ENCODE data around the gene CSNK1G3.

The CSNK1G3 gene

GRCh38 chr5:123527190-123527589, 15.2 kb downstream of the CSNK1G3 start:
- TF ChIP-seq, protein P1, sequence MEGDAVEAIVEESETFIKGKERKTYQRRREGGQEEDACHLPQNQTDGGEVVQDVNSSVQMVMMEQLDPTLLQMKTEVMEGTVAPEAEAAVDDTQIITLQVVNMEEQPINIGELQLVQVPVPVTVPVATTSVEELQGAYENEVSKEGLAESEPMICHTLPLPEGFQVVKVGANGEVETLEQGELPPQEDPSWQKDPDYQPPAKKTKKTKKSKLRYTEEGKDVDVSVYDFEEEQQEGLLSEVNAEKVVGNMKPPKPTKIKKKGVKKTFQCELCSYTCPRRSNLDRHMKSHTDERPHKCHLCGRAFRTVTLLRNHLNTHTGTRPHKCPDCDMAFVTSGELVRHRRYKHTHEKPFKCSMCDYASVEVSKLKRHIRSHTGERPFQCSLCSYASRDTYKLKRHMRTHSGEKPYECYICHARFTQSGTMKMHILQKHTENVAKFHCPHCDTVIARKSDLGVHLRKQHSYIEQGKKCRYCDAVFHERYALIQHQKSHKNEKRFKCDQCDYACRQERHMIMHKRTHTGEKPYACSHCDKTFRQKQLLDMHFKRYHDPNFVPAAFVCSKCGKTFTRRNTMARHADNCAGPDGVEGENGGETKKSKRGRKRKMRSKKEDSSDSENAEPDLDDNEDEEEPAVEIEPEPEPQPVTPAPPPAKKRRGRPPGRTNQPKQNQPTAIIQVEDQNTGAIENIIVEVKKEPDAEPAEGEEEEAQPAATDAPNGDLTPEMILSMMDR (IDR thresholded peaks at IDR 0.05; ENCODE audit: insufficient read depth, low read depth, low read length, missing control alignments): no peak
- peak; percentile 22 for DNase-seq (ENCODE audit: low read depth)
- no peak overlapping the region for H3K4me3 ChIP-seq (ENCODE audit: low read depth, low read length)

GRCh38 chr5:123528065-123528464, 16.1 kb downstream of the CSNK1G3 start:
- DNase-seq (ENCODE audit: low read depth): no peak
- TF ChIP-seq, protein P1 (IDR thresholded peaks at IDR 0.05; ENCODE audit: insufficient read depth, low read depth, low read length, missing control alignments): no peak
- H3K4me3 ChIP-seq (ENCODE audit: low read depth, low read length): no peak overlapping the region

DNA sequence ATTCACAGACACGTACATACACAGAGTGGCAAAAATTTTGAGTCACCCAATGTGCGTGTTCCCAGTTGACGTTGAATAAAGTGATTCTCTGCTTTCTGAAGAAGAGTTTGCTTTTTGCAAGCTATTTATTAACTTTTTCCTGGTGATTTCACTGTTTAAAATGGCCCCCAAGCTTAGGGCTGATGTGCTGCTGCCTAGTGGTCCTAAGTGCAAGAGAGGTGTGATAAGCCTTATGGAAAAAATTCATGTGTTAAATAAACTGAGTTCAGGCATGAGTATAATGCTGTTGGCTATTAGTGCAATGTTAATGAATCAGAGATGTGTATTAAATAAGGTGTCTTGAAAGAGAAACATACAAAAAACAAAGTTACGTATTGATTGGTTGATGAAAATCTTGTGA, 16.9 kb downstream of the CSNK1G3 start:
- no peak overlapping the region for H3K4me3 ChIP-seq (ENCODE audit: low read depth, low read length)
- no peak for DNase-seq (ENCODE audit: low read depth)
- TF ChIP-seq, protein P1 (IDR thresholded peaks at IDR 0.05; ENCODE audit: insufficient read depth, low read depth, low read length, missing control alignments): no peak

GRCh38 chr5:123530728-123531127, 18.8 kb downstream of the CSNK1G3 start:
- no peak for DNase-seq (ENCODE audit: low read depth)
- TF ChIP-seq, protein P1 (IDR thresholded peaks at IDR 0.05; ENCODE audit: insufficient read depth, low read depth, low read length, missing control alignments): no peak
- no peak overlapping the region for H3K4me3 ChIP-seq (ENCODE audit: low read depth, low read length)

DNA sequence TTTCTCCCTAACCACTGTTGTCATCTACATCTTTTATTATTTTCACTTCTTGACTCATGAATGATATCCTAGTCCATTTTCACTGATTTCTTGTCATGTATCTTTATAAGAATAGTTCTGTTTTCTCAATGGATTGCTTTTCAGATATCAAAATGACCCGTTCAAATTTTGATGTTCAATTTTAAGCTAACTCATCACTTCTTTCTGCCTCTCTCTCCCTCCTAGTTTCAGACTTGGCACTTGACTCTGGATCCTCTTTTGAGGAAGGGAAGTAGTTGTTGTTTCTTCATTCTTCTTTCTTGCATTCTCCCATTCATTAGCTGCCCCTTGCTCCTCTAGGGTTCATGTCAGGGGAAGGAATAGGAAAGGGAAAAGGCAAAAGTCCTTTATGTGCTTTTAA, 23.7 kb downstream of the CSNK1G3 start:
- TF ChIP-seq, protein P1 (IDR thresholded peaks at IDR 0.05; ENCODE audit: insufficient read depth, low read depth, low read length, missing control alignments): no peak
- DNase-seq (ENCODE audit: low read depth): no peak
- no peak overlapping the region for H3K4me3 ChIP-seq (ENCODE audit: low read depth, low read length)

- no peak overlapping the region for H3K4me3 ChIP-seq (ENCODE audit: low read depth, low read length)
- TF ChIP-seq, protein P1 (IDR thresholded peaks at IDR 0.05; ENCODE audit: insufficient read depth, low read depth, low read length, missing control alignments): no peak
- no peak for DNase-seq (ENCODE audit: low read depth)
Observed at GRCh38 chr5:123537256-123537655, 25.3 kb downstream of the CSNK1G3 start.

DNA sequence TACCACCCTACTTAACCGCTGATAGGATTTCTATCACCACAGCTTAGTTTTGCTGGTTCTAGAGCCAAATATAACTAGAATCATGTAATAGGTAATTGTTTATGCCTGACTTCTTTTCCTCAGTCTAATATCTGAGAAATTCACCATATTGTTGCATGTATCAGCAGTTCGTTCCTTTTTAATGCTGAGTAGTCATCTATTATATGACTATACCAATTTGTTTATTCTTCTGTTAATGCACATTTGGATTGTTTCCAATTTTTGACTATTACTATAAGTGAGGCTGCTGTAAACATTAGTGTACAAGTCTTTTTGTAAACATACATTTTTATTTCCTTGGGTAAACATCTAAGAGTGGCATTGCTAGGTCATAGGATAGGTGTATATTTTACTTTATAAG, 25.9 kb downstream of the CSNK1G3 start:
- TF ChIP-seq, protein P1 (IDR thresholded peaks at IDR 0.05; ENCODE audit: insufficient read depth, low read depth, low read length, missing control alignments): no peak
- no peak for DNase-seq (ENCODE audit: low read depth)
- H3K4me3 ChIP-seq (ENCODE audit: low read depth, low read length): no peak overlapping the region

All from GM12865 (cell line).